Mucosa of descending colon (tissue), 3 donors: ENCODE data around the gene IPO13. TPM values are rescaled to one million over a fixed set of nuclear protein-coding genes. Genes with fewer than 3 reads are reported as not detected.
A peak's percentile ranks its signal among the peaks of the same experiment; 100 is the strongest.

Experiments used
- ATAC-seq: fragments of 200-7000 bp; cut with Tn5 transposase; one replicate; pipeline ENCODE4 v1.9.1; 2020; ENCODE audit warnings: mild to moderate bottlenecking, moderate library complexity
- DNase-seq, 3 donors: peaks; one replicate each; pipeline ENCODE4 v3.0.0-alpha.2; 2020
- H3K36me3 ChIP-seq: fragments of 200-600 bp; one replicate; pipeline ENCODE4 v1.8.0; 2021; ENCODE audit warnings: low read depth, mild to moderate bottlenecking
- H3K4me1 ChIP-seq: fragments of 200-600 bp; one replicate; pipeline ENCODE4 v1.8.0; 2021; ENCODE audit warnings: low read depth, mild to moderate bottlenecking
- H3K4me3 ChIP-seq: fragments of 200-600 bp; one replicate; pipeline ENCODE4 v1.8.0; 2021; ENCODE audit warnings: mild to moderate bottlenecking
- H3K9me3 ChIP-seq: fragments of 200-600 bp; one replicate; pipeline ENCODE4 v1.8.0; 2021; ENCODE audit warnings: mild to moderate bottlenecking
- intact Hi-C, 2 donors: fragments of 100-400 bp; cut with DNase I in 1 of 2; cut with micrococcal nuclease in 1 of 2; formaldehyde crosslinking; loops; one replicate each; pipeline versions ENCODE4 v1.11.0 to v1.11.1; 2022; cut with DNase I, micrococcal nuclease
- total RNA-seq, 3 donors: library from RNA; stranded (reverse); fragmentation: NEBNext Ultra II Directional in 2 of 3; extraction: Animal tissue kit (Norgen Biotek cat#: 25700) in 2 of 3; gene quantifications; one replicate each; pipeline versions ENCODE4 v1.2.1 to v1.2.4, GENCODE V29; 2021 to 2023
- TF ChIP-seq, protein P1 (sequence below): fragments of 200-600 bp; IDR thresholded peaks from one replicate; pipeline ENCODE4 v1.8.0; 2022; ENCODE audit warnings: antibody characterized with exemption, mild to moderate bottlenecking
- donor health status: DM: no; HTN: no; CAD: no; lungs with moderate emphysema.
- donor health status: DM: no; HTN: no; CAD: no.
- donor health status: DM: no; HTN: yes; CAD: no.

The IPO13 gene
- total RNA-seq, 3 donors from 2014 or later: 21.5 to 32.6 (median 22.3) TPM

DNA sequence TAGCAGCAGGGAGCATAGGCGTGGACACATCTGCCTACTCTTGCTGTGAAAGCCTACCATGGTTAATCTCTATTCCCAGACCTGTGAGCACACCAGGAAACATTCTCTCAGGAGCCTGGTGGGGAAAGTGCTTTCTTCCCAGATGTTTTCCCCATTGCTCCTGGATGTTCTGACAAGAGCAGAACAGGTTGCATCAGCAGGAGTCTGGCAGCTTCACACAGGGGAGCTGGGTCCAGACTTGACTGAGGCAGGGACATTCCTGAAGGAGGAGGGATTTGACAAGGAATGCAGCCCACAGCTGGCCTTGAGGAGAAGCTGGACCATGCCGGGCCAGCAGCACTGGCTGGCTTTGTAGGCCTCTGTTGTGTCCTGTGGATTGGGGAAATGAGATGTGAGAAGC, 34.1 kb upstream of the IPO13 start:
- TF ChIP-seq, protein P1, sequence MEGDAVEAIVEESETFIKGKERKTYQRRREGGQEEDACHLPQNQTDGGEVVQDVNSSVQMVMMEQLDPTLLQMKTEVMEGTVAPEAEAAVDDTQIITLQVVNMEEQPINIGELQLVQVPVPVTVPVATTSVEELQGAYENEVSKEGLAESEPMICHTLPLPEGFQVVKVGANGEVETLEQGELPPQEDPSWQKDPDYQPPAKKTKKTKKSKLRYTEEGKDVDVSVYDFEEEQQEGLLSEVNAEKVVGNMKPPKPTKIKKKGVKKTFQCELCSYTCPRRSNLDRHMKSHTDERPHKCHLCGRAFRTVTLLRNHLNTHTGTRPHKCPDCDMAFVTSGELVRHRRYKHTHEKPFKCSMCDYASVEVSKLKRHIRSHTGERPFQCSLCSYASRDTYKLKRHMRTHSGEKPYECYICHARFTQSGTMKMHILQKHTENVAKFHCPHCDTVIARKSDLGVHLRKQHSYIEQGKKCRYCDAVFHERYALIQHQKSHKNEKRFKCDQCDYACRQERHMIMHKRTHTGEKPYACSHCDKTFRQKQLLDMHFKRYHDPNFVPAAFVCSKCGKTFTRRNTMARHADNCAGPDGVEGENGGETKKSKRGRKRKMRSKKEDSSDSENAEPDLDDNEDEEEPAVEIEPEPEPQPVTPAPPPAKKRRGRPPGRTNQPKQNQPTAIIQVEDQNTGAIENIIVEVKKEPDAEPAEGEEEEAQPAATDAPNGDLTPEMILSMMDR: no peak
- ATAC-seq: no peak
- Histone ChIP-seq H3K9me3 (no peaks in the 10 kb centered on the region), H3K36me3 (no peaks in the 10 kb centered on the region), H3K4me1 (peaks cover 8% of the 10 kb centered on the region), H3K4me3 (no peak overlapping the region)
- intact Hi-C loops: no loop called here
- no peak for DNase-seq

DNA sequence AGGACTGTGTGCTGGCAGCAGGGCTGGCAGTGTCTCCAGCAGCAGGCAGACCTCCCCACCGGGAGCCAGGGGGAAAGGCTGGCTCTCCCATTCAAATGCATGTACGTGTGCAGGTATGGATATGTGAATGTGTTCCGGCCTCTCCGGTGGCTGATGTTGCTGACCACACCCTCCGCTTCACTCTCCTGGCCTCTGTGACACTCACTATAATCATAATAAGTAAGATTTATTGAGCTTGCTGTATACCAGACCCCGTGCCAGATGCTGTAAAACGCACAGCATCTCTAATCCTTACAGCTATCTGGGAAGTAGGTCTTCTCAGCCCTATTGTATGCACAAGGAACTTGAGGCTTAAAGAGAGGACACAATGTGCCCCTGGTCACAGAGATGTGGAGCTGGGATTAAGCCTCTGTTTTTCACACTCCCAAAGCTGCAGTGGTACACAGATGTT, 33.7 kb upstream of the IPO13 start:
- H3K4me1 ChIP-seq: peaks cover 8% of the 10 kb centered on the region
- TF ChIP-seq, protein P1: no peak
- DNase-seq (peak in 2 of 3 donors; percentile 39 to 71), ATAC-seq (peak; percentile 88)
- H3K4me3 ChIP-seq: no peak overlapping the region
- H3K9me3 ChIP-seq: no peaks in the 10 kb centered on the region
- intact Hi-C loops: no loop called here
- H3K36me3 ChIP-seq: no peaks in the 10 kb centered on the region

DNA sequence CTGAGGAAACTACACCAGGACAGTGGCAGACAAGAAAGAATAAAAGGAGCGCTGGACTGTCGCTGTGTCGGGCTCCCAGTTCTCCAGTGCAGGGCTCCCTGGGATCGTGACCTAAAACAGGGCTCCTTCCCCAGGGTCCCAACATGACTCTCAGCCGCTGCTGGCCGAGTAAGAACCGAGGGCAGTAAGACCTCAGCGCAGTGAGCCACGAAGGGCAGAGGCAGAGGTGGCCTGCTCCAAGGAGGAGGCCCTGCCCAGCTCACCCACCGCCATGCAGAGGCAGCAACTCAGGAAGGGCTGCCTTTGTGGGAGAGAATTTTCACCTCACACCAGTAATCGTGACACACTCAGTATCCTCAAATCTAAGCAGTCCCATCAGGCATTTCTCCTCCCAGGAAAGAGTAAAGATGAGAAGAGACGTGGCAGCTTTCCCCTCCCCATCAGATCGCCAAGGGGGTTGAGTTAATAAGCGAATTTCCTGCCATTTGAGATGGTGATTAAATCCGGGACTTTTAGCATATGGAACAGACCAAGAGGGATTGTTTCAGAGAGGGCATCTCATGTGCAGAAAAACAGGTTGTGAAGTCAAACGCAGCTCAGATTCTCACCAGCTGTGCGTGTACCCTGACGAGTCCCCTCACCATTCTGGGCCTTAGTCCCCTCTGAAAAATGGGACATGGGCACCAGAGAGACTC, 32.9 kb upstream of the IPO13 start:
- intact Hi-C loops: no loop called here

DNA sequence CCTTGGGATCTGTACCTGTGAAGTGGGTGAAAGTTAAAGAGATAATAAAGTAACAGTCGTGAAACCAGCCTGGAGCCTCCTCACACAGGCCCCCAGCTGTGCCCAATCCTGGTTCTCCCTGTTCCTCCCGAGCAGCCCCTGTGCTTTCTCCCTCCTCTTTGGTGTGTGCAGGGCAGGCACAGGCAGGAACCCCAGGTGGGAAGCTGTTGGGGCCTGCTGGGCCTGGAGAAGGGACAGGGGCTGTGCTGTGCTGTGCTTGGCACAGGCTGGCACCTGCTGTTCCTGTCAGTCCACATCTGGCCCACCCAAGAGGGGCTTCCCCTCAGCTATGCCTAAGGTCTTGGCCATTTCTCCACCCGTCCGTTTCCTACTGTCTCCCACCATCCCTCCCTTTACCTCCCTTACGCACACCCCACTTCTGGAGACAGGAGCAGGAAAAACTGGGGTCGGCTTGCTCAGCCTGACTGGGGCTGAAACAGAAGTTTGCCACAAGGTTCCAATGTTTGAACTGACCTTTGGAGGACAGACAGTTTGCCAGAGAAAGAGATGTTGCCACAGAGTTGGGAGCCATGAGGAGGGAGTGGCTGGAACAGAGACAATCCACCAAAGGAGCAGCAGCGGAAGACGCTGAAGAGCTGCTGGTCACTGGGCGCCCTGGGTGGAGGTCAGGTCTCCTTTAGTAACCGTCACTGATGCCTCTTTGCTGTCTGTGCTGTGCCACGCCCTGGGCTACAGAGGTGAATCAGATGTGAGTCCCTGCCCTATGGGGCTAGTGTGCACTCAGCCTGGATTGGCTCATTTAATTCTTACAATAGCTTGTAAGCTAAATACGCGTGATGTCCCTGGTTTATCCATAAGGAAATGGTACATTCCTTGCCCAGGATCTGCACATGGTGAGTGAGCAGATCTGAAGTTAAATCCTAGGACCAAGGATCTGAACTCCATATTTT, 31.9 kb upstream of the IPO13 start:
- peak; percentile 64 for ATAC-seq
- TF ChIP-seq, protein P1: no peak
- no peak for DNase-seq

More for the DNA sequence above, 32.9 kb upstream of the IPO13 start:
- Histone ChIP-seq H3K4me1 (peaks cover 8% of the 10 kb centered on the region), H3K4me3 (no peak overlapping the region), H3K36me3 (no peaks in the 10 kb centered on the region), H3K9me3 (no peaks in the 10 kb centered on the region)
- ATAC-seq (no peak), DNase-seq (no peak)
- TF ChIP-seq, protein P1: no peak

DNA sequence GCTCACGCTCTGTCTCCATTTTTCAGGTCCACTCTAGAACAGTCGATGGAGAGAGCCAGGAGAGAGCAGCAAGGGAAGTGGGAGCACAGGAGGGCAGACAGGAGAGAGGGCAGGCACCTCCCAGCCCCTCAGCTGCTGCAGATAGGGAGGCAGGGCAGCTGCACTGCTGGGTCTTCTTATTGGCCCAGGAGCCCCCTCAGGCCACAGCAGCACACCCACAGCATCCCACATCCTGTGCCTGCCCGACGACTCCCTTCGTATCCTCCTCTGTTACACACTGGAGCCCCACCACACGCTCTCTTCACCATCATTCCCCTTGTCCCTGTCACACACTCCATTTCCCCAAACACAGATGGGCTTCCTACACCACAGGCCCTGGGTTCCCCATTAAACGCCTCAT, 26.8 kb upstream of the IPO13 start:
- DNase-seq: no peak
- Histone ChIP-seq H3K4me3 (no peak overlapping the region), H3K36me3 (no peaks in the 10 kb centered on the region), H3K9me3 (no peaks in the 10 kb centered on the region), H3K4me1 (no peaks in the 10 kb centered on the region)
- intact Hi-C loops: no loop called here
- no peak for ATAC-seq
- TF ChIP-seq, protein P1: no peak

More for the DNA sequence above, 31.9 kb upstream of the IPO13 start:
- no peaks in the 10 kb centered on the region for H3K9me3 ChIP-seq
- intact Hi-C loops: no loop called here
- no peaks in the 10 kb centered on the region for H3K36me3 ChIP-seq
- no peak overlapping the region for H3K4me3 ChIP-seq
- peaks cover 8% of the 10 kb centered on the region for H3K4me1 ChIP-seq
